ENCODE results near the gene ESCO1. TPM values are rescaled to one million over a fixed set of nuclear protein-coding genes. Genes with fewer than 3 reads are reported as not detected.

Gene ESCO1
- total and polyA plus RNA-seq, 2 of the 13 experiments (the other 11 are each of a cell fraction or from before 2014, with no cell fraction given): 6.3 to 19.4 TPM

- TF ChIP-seq ELK4 (CRISPR knock-in tag; IDR thresholded peaks at IDR 0.05; ENCODE audit: borderline replicate concordance) (no peak), ISX (CRISPR knock-in tag; conservative IDR thresholded peaks at IDR 0.05) (no peak), ZNF30 (CRISPR knock-in tag; IDR thresholded peaks at IDR 0.05) (no peak), BATF2 (CRISPR knock-in tag; IDR thresholded peaks at IDR 0.05) (no peak), ZNF660 (CRISPR knock-in tag; IDR thresholded peaks at IDR 0.05; ENCODE audit: borderline replicate concordance, low read depth) (no peak), ATF2 (CRISPR knock-in tag; IDR thresholded peaks at IDR 0.05) (peak; percentile 55; the same call in 1 of the 2 replicates), TBX3 (IDR thresholded peaks at IDR 0.05; ENCODE audit: borderline replicate concordance) (peak; percentile 70; the same call in 1 of the 2 replicates), ZNF556 (CRISPR knock-in tag; IDR thresholded peaks at IDR 0.05; ENCODE audit: borderline replicate concordance) (no peak), ZNF3 (CRISPR knock-in tag; IDR thresholded peaks at IDR 0.05) (no peak), NFIC (IDR thresholded peaks at IDR 0.05; ENCODE audit: low read length) (peak; percentile 63; the same call in 1 of the 2 replicates), IRF2 (CRISPR knock-in tag; IDR thresholded peaks at IDR 0.05) (no peak), ZNF572 (CRISPR knock-in tag; IDR thresholded peaks at IDR 0.05) (no peak), DNMT3B (CRISPR knock-in tag; conservative IDR thresholded peaks at IDR 0.05) (no peak), CAMTA2 (CRISPR knock-in tag; IDR thresholded peaks at IDR 0.05; ENCODE audit: borderline replicate concordance) (no peak), KMT2A (CRISPR knock-in tag; IDR thresholded peaks at IDR 0.05) (no peak), RBM39 (IDR thresholded peaks at IDR 0.05; ENCODE audit: low read depth, low read length, poor library complexity, severe bottlenecking) (no peak), IKZF1 (IDR thresholded peaks at IDR 0.05) (no peak), ARID4A (CRISPR knock-in tag; IDR thresholded peaks at IDR 0.05; ENCODE audit: borderline replicate concordance) (peak; percentile 38; the same call in 1 of the 2 replicates), ZNF691 (CRISPR knock-in tag; IDR thresholded peaks at IDR 0.05; ENCODE audit: borderline replicate concordance, low read depth) (no peak), ZNF275 (CRISPR knock-in tag; IDR thresholded peaks at IDR 0.05; ENCODE audit: borderline replicate concordance) (no peak), PRMT3 (CRISPR knock-in tag; IDR thresholded peaks at IDR 0.05; ENCODE audit: borderline replicate concordance, low read depth) (no peak)
These were observed 50.0 kb downstream of the ESCO1 start (continued) for GRCh38 chr18:21550510-21550970.
